HL-60 (cell line): ENCODE measurements around the gene CD99.

Experiments
- CTCF ChIP-seq: IDR thresholded peaks from one replicate; pipeline ENCODE4 v1.5.1; 2011; ENCODE audit warnings: low read length, control low read depth, inconsistent platforms; ENCODE audit not compliant: insufficient read depth
- SPI1 ChIP-seq: IDR thresholded peaks from 2 replicates; pipeline ENCODE4 v1.6.1; 2012; ENCODE audit warnings: low read depth, mild to moderate bottlenecking, borderline replicate concordance

- no peak for TF ChIP-seq CTCF
- TF ChIP-seq SPI1 = no peak
Observed at GRCh38 chrX:2748171-2748814, 57.2 kb downstream of the CD99 start.
